Activated T-helper 1 cell treated with anti-CD3 and anti-CD28 coated beads, Interleukin-12 subunit alpha, Interleukin-12 subunit beta, Interleukin-2, Interleukin-4 antibody, amounts not matched to agents 30 ng/mL and 10 ng/mL and 1 ng/mL, durations not matched to agents 14 hours and 24 hours and 36 hours (primary cell): Measurements from ENCODE around the gene ATIC. TPM values are rescaled to one million over a fixed set of nuclear protein-coding genes. Genes with fewer than 3 reads are reported as not detected.

Source experiments
- DNase-seq: peaks from one replicate; pipeline ENCODE4 v3.0.0; 2021; ENCODE audit warnings: low spot score
- H3K27ac Mint-ChIP-seq: one replicate; pipeline ENCODE4 v1.8.0; 2021; ENCODE audit warnings: mild to moderate bottlenecking, mixed read lengths
- H3K27me3 Mint-ChIP-seq: one replicate; pipeline ENCODE4 v1.8.0; 2022; ENCODE audit warnings: mild to moderate bottlenecking, moderate library complexity, mixed read lengths; ENCODE audit not compliant: insufficient read depth
- H3K36me3 Mint-ChIP-seq: one replicate; pipeline ENCODE4 v1.8.0; 2021; ENCODE audit warnings: low read depth, mixed read lengths
- H3K4me1 Mint-ChIP-seq: one replicate; pipeline ENCODE4 v1.8.0; 2021; ENCODE audit warnings: low read depth, mixed read lengths
- H3K4me3 Mint-ChIP-seq: one replicate; pipeline ENCODE4 v1.8.0; 2021; ENCODE audit warnings: mild to moderate bottlenecking, moderate library complexity, mixed read lengths
- H3K9me3 Mint-ChIP-seq: one replicate; pipeline ENCODE4 v1.8.0; 2021; ENCODE audit warnings: mixed read lengths
- intact Hi-C: fragments of 100-400 bp; cut with micrococcal nuclease; formaldehyde crosslinking; loops from one replicate; pipeline ENCODE4 v1.15.1; 2024
- total RNA-seq: library from RNA; stranded (reverse); gene quantifications from 2 replicates; pipeline ENCODE4 v1.2.3, GENCODE V29; 2022

ATIC gene
- total RNA-seq, 1 donor from 2014 or later: 299 TPM

- no peak overlapping the region for H3K4me3 Mint-ChIP-seq
- DNase-seq: no peak
- H3K27me3 Mint-ChIP-seq: no peaks in the 10 kb centered on the region
- H3K4me1 Mint-ChIP-seq: no peaks in the 10 kb centered on the region
- intact Hi-C loops: no loop called here
- peaks cover 10% of the 10 kb centered on the region for H3K9me3 Mint-ChIP-seq
- H3K36me3 Mint-ChIP-seq: peaks cover 10% of the 10 kb centered on the region
- H3K27ac Mint-ChIP-seq: no peak overlapping the region
Observed at GRCh38 chr2:215377283-215377682, 65.4 kb downstream of the ATIC start.

GRCh38 chr2:215378045-215378444 is 66.2 kb downstream of the ATIC start:
- H3K36me3 Mint-ChIP-seq: peaks cover 10% of the 10 kb centered on the region
- no peaks in the 10 kb centered on the region for H3K4me1 Mint-ChIP-seq
- H3K9me3 Mint-ChIP-seq: peaks cover 10% of the 10 kb centered on the region
- DNase-seq: no peak
- H3K4me3 Mint-ChIP-seq: no peak overlapping the region
- no peak overlapping the region for H3K27ac Mint-ChIP-seq
- no peaks in the 10 kb centered on the region for H3K27me3 Mint-ChIP-seq
- intact Hi-C loops: no loop called here

GRCh38 chr2:215379039-215379438 is 67.2 kb downstream of the ATIC start:
- H3K36me3 Mint-ChIP-seq: peaks cover 8% of the 10 kb centered on the region
- H3K4me1 Mint-ChIP-seq: no peaks in the 10 kb centered on the region
- H3K4me3 Mint-ChIP-seq: no peak overlapping the region
- H3K27me3 Mint-ChIP-seq: no peaks in the 10 kb centered on the region
- H3K9me3 Mint-ChIP-seq: peaks cover 8% of the 10 kb centered on the region
- H3K27ac Mint-ChIP-seq: no peak overlapping the region
- intact Hi-C loops: no loop called here
- DNase-seq: no peak

GRCh38 chr2:215379948-215380347 is 68.1 kb downstream of the ATIC start:
- no peak overlapping the region for H3K4me3 Mint-ChIP-seq

GRCh38 chr2:215380699-215381098 is 68.8 kb downstream of the ATIC start:
- intact Hi-C loops: no loop called here
- H3K4me1 Mint-ChIP-seq: no peaks in the 10 kb centered on the region
- no peak overlapping the region for H3K27ac Mint-ChIP-seq
- H3K27me3 Mint-ChIP-seq: no peaks in the 10 kb centered on the region
- DNase-seq: no peak
- H3K4me3 Mint-ChIP-seq: no peak overlapping the region
- no peaks in the 10 kb centered on the region for H3K9me3 Mint-ChIP-seq
- no peaks in the 10 kb centered on the region for H3K36me3 Mint-ChIP-seq

More at GRCh38 chr2:215379948-215380347, 68.1 kb downstream of the ATIC start:
- intact Hi-C loops: no loop called here
- Mint-ChIP-seq H3K27me3 (no peaks in the 10 kb centered on the region), H3K4me1 (no peaks in the 10 kb centered on the region), H3K36me3 (peaks cover under 1% of the 10 kb centered on the region), H3K9me3 (no peaks in the 10 kb centered on the region), H3K27ac (no peak overlapping the region)
- DNase-seq: no peak

GRCh38 chr2:215382011-215382410 is 70.2 kb downstream of the ATIC start:
- Mint-ChIP-seq H3K4me1 (no peaks in the 10 kb centered on the region), H3K4me3 (no peak overlapping the region), H3K27ac (no peak overlapping the region), H3K36me3 (no peaks in the 10 kb centered on the region), H3K27me3 (no peaks in the 10 kb centered on the region), H3K9me3 (no peaks in the 10 kb centered on the region)
- intact Hi-C loops: no loop called here
- DNase-seq: no peak

- Mint-ChIP-seq H3K27ac (no peak overlapping the region), H3K4me1 (no peaks in the 10 kb centered on the region), H3K36me3 (no peaks in the 10 kb centered on the region), H3K9me3 (no peaks in the 10 kb centered on the region), H3K4me3 (no peak overlapping the region), H3K27me3 (no peaks in the 10 kb centered on the region)
- DNase-seq: no peak
- intact Hi-C loops: no loop called here
Observed at GRCh38 chr2:215382480-215382879, 70.6 kb downstream of the ATIC start.

- no peak overlapping the region for H3K27ac Mint-ChIP-seq
- H3K27me3 Mint-ChIP-seq: no peaks in the 10 kb centered on the region
- no peak for DNase-seq
- H3K36me3 Mint-ChIP-seq: no peaks in the 10 kb centered on the region
- H3K4me3 Mint-ChIP-seq: no peak overlapping the region
- H3K9me3 Mint-ChIP-seq: no peaks in the 10 kb centered on the region
- H3K4me1 Mint-ChIP-seq: no peaks in the 10 kb centered on the region
- intact Hi-C loops: no loop called here
Observed at GRCh38 chr2:215383652-215384279, 71.9 kb downstream of the ATIC start.

- no peaks in the 10 kb centered on the region for H3K4me1 Mint-ChIP-seq
- intact Hi-C loops: no loop called here
- no peaks in the 10 kb centered on the region for H3K9me3 Mint-ChIP-seq
- H3K27me3 Mint-ChIP-seq: peaks cover 2% of the 10 kb centered on the region
- no peak overlapping the region for H3K27ac Mint-ChIP-seq
- no peaks in the 10 kb centered on the region for H3K36me3 Mint-ChIP-seq
- DNase-seq: no peak
- H3K4me3 Mint-ChIP-seq: no peak overlapping the region
Observed at GRCh38 chr2:215384710-215385109, 72.9 kb downstream of the ATIC start.

GRCh38 chr2:215386566-215386965 is 74.7 kb downstream of the ATIC start:
- Mint-ChIP-seq H3K4me1 (no peaks in the 10 kb centered on the region), H3K27ac (no peak overlapping the region), H3K36me3 (no peaks in the 10 kb centered on the region), H3K9me3 (no peaks in the 10 kb centered on the region), H3K27me3 (peaks cover 4% of the 10 kb centered on the region), H3K4me3 (no peak overlapping the region)
- intact Hi-C loops: no loop called here
- DNase-seq: no peak

- H3K27me3 Mint-ChIP-seq: peaks cover 4% of the 10 kb centered on the region
- DNase-seq: no peak
- no peaks in the 10 kb centered on the region for H3K4me1 Mint-ChIP-seq
- no peaks in the 10 kb centered on the region for H3K36me3 Mint-ChIP-seq
- H3K27ac Mint-ChIP-seq: no peak overlapping the region
- no peak overlapping the region for H3K4me3 Mint-ChIP-seq
- H3K9me3 Mint-ChIP-seq: no peaks in the 10 kb centered on the region
- intact Hi-C loops: no loop called here
Observed at GRCh38 chr2:215388002-215388728, 76.3 kb downstream of the ATIC start.

- intact Hi-C loops: no loop called here
- Mint-ChIP-seq H3K4me1 (no peaks in the 10 kb centered on the region), H3K27ac (no peak overlapping the region), H3K27me3 (peaks cover 4% of the 10 kb centered on the region), H3K4me3 (no peak overlapping the region), H3K36me3 (no peaks in the 10 kb centered on the region), H3K9me3 (no peaks in the 10 kb centered on the region)
- DNase-seq: no peak
Observed at GRCh38 chr2:215390550-215390913, 78.7 kb downstream of the ATIC start.

GRCh38 chr2:215391531-215391930 is 79.7 kb downstream of the ATIC start:
- Mint-ChIP-seq H3K9me3 (no peaks in the 10 kb centered on the region), H3K27me3 (peaks cover 4% of the 10 kb centered on the region), H3K27ac (no peak overlapping the region), H3K36me3 (no peaks in the 10 kb centered on the region), H3K4me3 (no peak overlapping the region), H3K4me1 (no peaks in the 10 kb centered on the region)
- intact Hi-C loops: no loop called here
- DNase-seq: no peak
